ENCODE measurements around the gene PRLR.
A peak's percentile ranks its signal among the peaks of the same experiment; 100 is the strongest.

The PRLR gene

GRCh38 chr5:35223787-35224395 is 6.4 kb downstream of the PRLR start:
- H2BK15ac ChIP-seq (replicated peaks; ENCODE audit: low read depth), result no peak overlapping the region

GRCh38 chr5:35220967-35221366 is 9.3 kb downstream of the PRLR start:
- no peaks in the 10 kb centered on the region for H3K27me3 ChIP-seq (ENCODE audit: insufficient read depth, low read length, poor library complexity)
- no peak overlapping the region for H3K23ac ChIP-seq (ENCODE audit: low read length)
- H3K27ac ChIP-seq (ENCODE audit: low read depth, low read length), result no peak overlapping the region
- no peaks in the 10 kb centered on the region for H3K4me1 ChIP-seq (ENCODE audit: control insufficient read depth, low read depth, low read length)
- H3K18ac ChIP-seq (ENCODE audit: low read length), result no peak overlapping the region
- H4K8ac ChIP-seq (ENCODE audit: low read depth, low read length), result no peak overlapping the region
- H3K4me3 ChIP-seq (ENCODE audit: low read length), result no peak overlapping the region
- no peak overlapping the region for H3K9ac ChIP-seq (ENCODE audit: low read length)
- H3K4ac ChIP-seq (ENCODE audit: low read depth, low read length), result no peak overlapping the region
- no peak overlapping the region for H3K4me2 ChIP-seq (ENCODE audit: low read length)
- no peak for DNase-seq
- no peaks in the 10 kb centered on the region for H3K79me2 ChIP-seq (ENCODE audit: control insufficient read depth, insufficient read depth, low read length)
- no peak overlapping the region for H2BK5ac ChIP-seq (ENCODE audit: low read length)
- H3K36me3 ChIP-seq (ENCODE audit: control insufficient read depth, insufficient read depth, low read length), result no peaks in the 10 kb centered on the region
- H4K5ac ChIP-seq (ENCODE audit: low read length), result no peak overlapping the region
- H3K79me1 ChIP-seq (ENCODE audit: low read length), result no peaks in the 10 kb centered on the region
- no peak overlapping the region for H3K56ac ChIP-seq (ENCODE audit: low read length)
- H2AK5ac ChIP-seq (ENCODE audit: low read length), result no peak overlapping the region
- no peak overlapping the region for H2BK120ac ChIP-seq (ENCODE audit: low read depth, low read length)
- no peak overlapping the region for H2BK15ac ChIP-seq (replicated peaks; ENCODE audit: low read depth)

More at GRCh38 chr5:35223787-35224395, 6.4 kb downstream of the PRLR start:
- Histone ChIP-seq H2AK5ac (ENCODE audit: low read length) (no peak overlapping the region), H2BK120ac (ENCODE audit: low read depth, low read length) (no peak overlapping the region), H3K9ac (ENCODE audit: low read length) (no peak overlapping the region), H4K5ac (ENCODE audit: low read length) (no peak overlapping the region), H3K27me3 (ENCODE audit: insufficient read depth, low read length, poor library complexity) (no peaks in the 10 kb centered on the region), H3K4me3 (ENCODE audit: low read length) (no peak overlapping the region), H2BK5ac (ENCODE audit: low read length) (no peak overlapping the region), H3K18ac (ENCODE audit: low read length) (no peak overlapping the region), H3K4ac (ENCODE audit: low read depth, low read length) (no peak overlapping the region), H4K8ac (ENCODE audit: low read depth, low read length) (no peak overlapping the region), H3K79me2 (ENCODE audit: control insufficient read depth, insufficient read depth, low read length) (no peaks in the 10 kb centered on the region), H3K4me1 (ENCODE audit: control insufficient read depth, low read depth, low read length) (peaks cover 10% of the 10 kb centered on the region), H3K23ac (ENCODE audit: low read length) (no peak overlapping the region), H3K4me2 (ENCODE audit: low read length) (no peak overlapping the region), H3K56ac (ENCODE audit: low read length) (no peak overlapping the region), H3K36me3 (ENCODE audit: control insufficient read depth, insufficient read depth, low read length) (no peaks in the 10 kb centered on the region), H3K79me1 (ENCODE audit: low read length) (no peaks in the 10 kb centered on the region), H3K27ac (ENCODE audit: low read depth, low read length) (no peak overlapping the region)
- WGBS (ENCODE audit: extremely low coverage, insufficient coverage, low lambda C conversion rate), result no CpG with 5 or more reads among the region's 7 CpGs
- peak; percentile 56 for DNase-seq

DNA sequence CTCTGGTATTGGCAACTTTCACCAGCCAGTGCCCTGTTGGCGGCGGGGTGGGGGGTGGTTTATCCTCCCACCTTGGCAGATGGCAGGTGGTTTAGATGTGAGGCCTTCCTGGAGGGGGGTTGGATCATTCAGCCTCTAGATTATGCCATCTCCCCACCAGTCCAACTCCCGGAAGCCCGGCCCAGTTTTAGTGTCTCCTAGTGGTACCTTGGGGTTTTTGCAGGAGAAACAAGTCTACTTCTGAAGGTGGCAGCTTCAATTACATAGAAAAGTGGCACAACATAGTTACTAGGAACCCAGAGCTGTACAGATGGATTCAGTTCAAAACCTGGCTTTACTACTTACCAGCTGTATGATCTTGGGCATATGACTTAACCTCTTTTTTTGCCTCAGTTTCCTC is 11.3 kb downstream of the PRLR start:
- no peak overlapping the region for H3K23ac ChIP-seq (ENCODE audit: low read length)
- no peak overlapping the region for H3K27ac ChIP-seq (ENCODE audit: low read depth, low read length)
- H2BK120ac ChIP-seq (ENCODE audit: low read depth, low read length), result no peak overlapping the region
- H2BK15ac ChIP-seq (replicated peaks; ENCODE audit: low read depth), result no peak overlapping the region
- no peak overlapping the region for H3K4ac ChIP-seq (ENCODE audit: low read depth, low read length)
- no peak overlapping the region for H2AK5ac ChIP-seq (ENCODE audit: low read length)
- H4K8ac ChIP-seq (ENCODE audit: low read depth, low read length), result no peak overlapping the region
- DNase-seq, result no peak
- no peak overlapping the region for H3K4me2 ChIP-seq (ENCODE audit: low read length)
- no peaks in the 10 kb centered on the region for H3K36me3 ChIP-seq (ENCODE audit: control insufficient read depth, insufficient read depth, low read length)
- H3K79me1 ChIP-seq (ENCODE audit: low read length), result no peaks in the 10 kb centered on the region
- no peak overlapping the region for H2BK5ac ChIP-seq (ENCODE audit: low read length)
- no peak overlapping the region for H3K18ac ChIP-seq (ENCODE audit: low read length)
- no peak overlapping the region for H3K56ac ChIP-seq (ENCODE audit: low read length)
- no peak overlapping the region for H3K4me3 ChIP-seq (ENCODE audit: low read length)
- H3K9ac ChIP-seq (ENCODE audit: low read length), result no peak overlapping the region
- H3K4me1 ChIP-seq (ENCODE audit: control insufficient read depth, low read depth, low read length), result no peaks in the 10 kb centered on the region
- no peak overlapping the region for H4K5ac ChIP-seq (ENCODE audit: low read length)
- H3K79me2 ChIP-seq (ENCODE audit: control insufficient read depth, insufficient read depth, low read length), result no peaks in the 10 kb centered on the region
- no peaks in the 10 kb centered on the region for H3K27me3 ChIP-seq (ENCODE audit: insufficient read depth, low read length, poor library complexity)
- no CpG with 5 or more reads among the region's 4 CpGs for WGBS (ENCODE audit: extremely low coverage, insufficient coverage, low lambda C conversion rate)

- Histone ChIP-seq H3K79me2 (ENCODE audit: control insufficient read depth, insufficient read depth, low read length) (no peaks in the 10 kb centered on the region), H3K9ac (ENCODE audit: low read length) (no peak overlapping the region), H2BK15ac (replicated peaks; ENCODE audit: low read depth) (no peak overlapping the region), H3K36me3 (ENCODE audit: control insufficient read depth, insufficient read depth, low read length) (no peaks in the 10 kb centered on the region), H2BK120ac (ENCODE audit: low read depth, low read length) (no peak overlapping the region), H3K23ac (ENCODE audit: low read length) (no peak overlapping the region), H4K8ac (ENCODE audit: low read depth, low read length) (no peak overlapping the region), H3K27ac (ENCODE audit: low read depth, low read length) (no peak overlapping the region), H2BK5ac (ENCODE audit: low read length) (no peak overlapping the region), H3K56ac (ENCODE audit: low read length) (no peak overlapping the region), H3K4me1 (ENCODE audit: control insufficient read depth, low read depth, low read length) (no peaks in the 10 kb centered on the region), H3K4me2 (ENCODE audit: low read length) (no peak overlapping the region), H3K27me3 (ENCODE audit: insufficient read depth, low read length, poor library complexity) (no peaks in the 10 kb centered on the region), H4K5ac (ENCODE audit: low read length) (no peak overlapping the region), H3K79me1 (ENCODE audit: low read length) (no peaks in the 10 kb centered on the region), H3K4me3 (ENCODE audit: low read length) (no peak overlapping the region), H3K4ac (ENCODE audit: low read depth, low read length) (no peak overlapping the region), H3K18ac (ENCODE audit: low read length) (no peak overlapping the region), H2AK5ac (ENCODE audit: low read length) (no peak overlapping the region)
- no peak for DNase-seq
- no CpG with 5 or more reads among the region's 2 CpGs for WGBS (ENCODE audit: extremely low coverage, insufficient coverage, low lambda C conversion rate)
These were observed 16.2 kb downstream of the PRLR start for GRCh38 chr5:35214051-35214450.

- H4K8ac ChIP-seq (ENCODE audit: low read depth, low read length), result no peak overlapping the region
- no peak overlapping the region for H3K56ac ChIP-seq (ENCODE audit: low read length)
- H3K27me3 ChIP-seq (ENCODE audit: insufficient read depth, low read length, poor library complexity), result no peaks in the 10 kb centered on the region
- H3K4me2 ChIP-seq (ENCODE audit: low read length), result no peak overlapping the region
- no peak overlapping the region for H3K4me3 ChIP-seq (ENCODE audit: low read length)
- H3K79me1 ChIP-seq (ENCODE audit: low read length), result no peaks in the 10 kb centered on the region
- H3K79me2 ChIP-seq (ENCODE audit: control insufficient read depth, insufficient read depth, low read length), result no peaks in the 10 kb centered on the region
- no peak overlapping the region for H3K18ac ChIP-seq (ENCODE audit: low read length)
- H3K23ac ChIP-seq (ENCODE audit: low read length), result no peak overlapping the region
- H3K4me1 ChIP-seq (ENCODE audit: control insufficient read depth, low read depth, low read length), result no peaks in the 10 kb centered on the region
- H2AK5ac ChIP-seq (ENCODE audit: low read length), result no peak overlapping the region
- no peak overlapping the region for H3K4ac ChIP-seq (ENCODE audit: low read depth, low read length)
- no peak overlapping the region for H3K9ac ChIP-seq (ENCODE audit: low read length)
- H2BK5ac ChIP-seq (ENCODE audit: low read length), result no peak overlapping the region
- no peak overlapping the region for H2BK15ac ChIP-seq (replicated peaks; ENCODE audit: low read depth)
- WGBS (ENCODE audit: extremely low coverage, insufficient coverage, low lambda C conversion rate), result no CpG with 5 or more reads among the region's 3 CpGs
- no peak overlapping the region for H2BK120ac ChIP-seq (ENCODE audit: low read depth, low read length)
- DNase-seq, result peak; percentile 28
- H3K27ac ChIP-seq (ENCODE audit: low read depth, low read length), result no peak overlapping the region
- H3K36me3 ChIP-seq (ENCODE audit: control insufficient read depth, insufficient read depth, low read length), result no peaks in the 10 kb centered on the region
- no peak overlapping the region for H4K5ac ChIP-seq (ENCODE audit: low read length)
These were observed 16.7 kb downstream of the PRLR start for GRCh38 chr5:35213608-35214007.

All from mesendoderm (in vitro differentiated cells).